ENCODE results near the gene ARL6IP1. TPM values are rescaled to one million over a fixed set of nuclear protein-coding genes. Genes with fewer than 3 reads are reported as not detected.
A peak's percentile ranks its signal among the peaks of the same experiment; 100 is the strongest.

ARL6IP1 gene
- total RNA-seq = 105 and 109 TPM in 2 replicates

DNA sequence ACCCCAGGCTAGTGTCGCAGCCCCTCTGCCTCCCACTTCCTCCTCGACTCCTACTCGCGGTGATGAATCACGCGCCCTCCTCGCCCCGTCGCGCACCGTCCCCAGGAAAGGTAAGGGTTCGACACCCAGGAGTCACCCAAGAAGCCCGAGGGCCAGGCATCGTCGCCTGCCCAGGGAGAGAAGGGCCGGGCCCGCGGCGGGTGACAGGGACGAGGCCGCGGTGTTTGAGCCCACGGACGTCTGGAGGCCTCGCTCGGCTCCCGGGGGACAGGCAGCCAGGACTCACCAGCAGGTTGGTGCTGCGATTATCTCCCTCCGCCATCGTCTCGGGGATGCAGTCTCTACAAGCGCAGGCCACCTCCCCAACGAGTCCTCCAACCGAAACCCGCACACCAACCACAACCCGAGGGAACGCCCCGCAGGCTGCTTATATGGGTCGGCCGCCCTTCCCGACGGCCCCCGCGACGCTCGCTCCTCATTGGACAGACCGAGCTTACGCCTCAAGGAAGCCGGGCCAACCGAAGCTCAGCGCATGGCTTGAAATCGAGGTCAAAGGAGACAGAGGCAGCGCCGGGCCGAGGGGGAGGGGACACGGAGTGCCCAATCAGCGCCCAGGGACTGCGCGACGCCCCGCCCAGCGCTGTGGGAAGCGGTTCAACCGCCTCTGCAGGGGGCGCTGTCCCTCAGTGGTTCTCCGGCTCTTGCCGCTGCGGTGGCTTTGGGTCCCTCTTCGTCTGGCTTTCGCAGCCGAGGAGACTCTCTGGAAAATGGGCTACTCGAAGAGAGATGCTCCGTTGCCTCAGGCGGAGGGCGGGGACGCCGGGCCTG lies at the start of gene ARL6IP1:
Gene ARL6IP1 (minus strand): TSS at position 405 of the 828 bp plus-strand sequence. CDS start 83 bp downstream, at position 322.
- H3K9me3 Mint-ChIP-seq = no peaks in the 10 kb centered on the region
- peaks cover 37% of the 10 kb centered on the region for H3K36me3 Mint-ChIP-seq (ENCODE audit: low read depth)
- intact Hi-C loops (cut with micrococcal nuclease) = loop anchor here (1.0 to 5.0 kb wide), 7 partner anchors 11 to 754 kb away; partner anchors contain the start of genes COQ7, RPS15A, SMG1 and VPS35L
- peak; percentile 98 for DNase-seq (ENCODE audit: low spot score)
- H3K4me1 Mint-ChIP-seq (ENCODE audit: low read depth) = peaks cover 71% of the 10 kb centered on the region
- peak within 1 kb of the TSS; percentile 97 for H3K27ac Mint-ChIP-seq
- peak within 1 kb of the TSS; percentile 95 for H3K4me3 Mint-ChIP-seq
- no peaks in the 10 kb centered on the region for H3K27me3 Mint-ChIP-seq (ENCODE audit: insufficient read depth)

- intact Hi-C loops (cut with micrococcal nuclease) = no loop called here
- Mint-ChIP-seq H3K9me3 (no peaks in the 10 kb centered on the region), H3K27ac (no peak overlapping the region), H3K36me3 (ENCODE audit: low read depth) (peaks cover 55% of the 10 kb centered on the region), H3K4me3 (no peak overlapping the region), H3K27me3 (ENCODE audit: insufficient read depth) (no peaks in the 10 kb centered on the region), H3K4me1 (ENCODE audit: low read depth) (peaks cover 6% of the 10 kb centered on the region)
- DNase-seq (ENCODE audit: low spot score) = no peak
Observed at GRCh38 chr16:18846416-18846815, 45.1 kb upstream of the ARL6IP1 start.

DNA sequence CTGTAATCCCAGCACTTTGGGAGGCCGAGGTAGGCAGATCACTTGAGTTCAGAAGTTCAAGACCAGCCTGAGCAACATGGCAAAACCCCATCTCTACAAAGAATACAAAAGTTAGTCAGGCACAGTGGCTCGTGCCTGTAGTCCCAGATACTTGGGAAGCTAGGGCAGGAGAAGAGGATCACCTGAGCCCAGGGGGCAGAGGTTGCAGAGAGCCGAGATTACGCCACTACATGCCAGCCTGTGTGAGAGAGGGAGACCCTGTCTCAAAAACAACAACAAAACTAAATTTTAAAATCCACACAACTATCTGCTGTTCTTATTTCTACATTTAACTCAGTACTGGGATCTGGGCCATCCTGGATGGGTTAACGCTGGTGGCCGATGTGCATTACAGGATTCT lies 41.2 kb upstream of the ARL6IP1 start:
- Mint-ChIP-seq H3K27ac (no peak overlapping the region), H3K27me3 (ENCODE audit: insufficient read depth) (no peaks in the 10 kb centered on the region), H3K4me1 (ENCODE audit: low read depth) (peaks cover 14% of the 10 kb centered on the region), H3K9me3 (no peaks in the 10 kb centered on the region), H3K36me3 (ENCODE audit: low read depth) (peaks cover 68% of the 10 kb centered on the region), H3K4me3 (no peak overlapping the region)
- intact Hi-C loops (cut with micrococcal nuclease) = no loop called here
- no peak for DNase-seq (ENCODE audit: low spot score)

DNA sequence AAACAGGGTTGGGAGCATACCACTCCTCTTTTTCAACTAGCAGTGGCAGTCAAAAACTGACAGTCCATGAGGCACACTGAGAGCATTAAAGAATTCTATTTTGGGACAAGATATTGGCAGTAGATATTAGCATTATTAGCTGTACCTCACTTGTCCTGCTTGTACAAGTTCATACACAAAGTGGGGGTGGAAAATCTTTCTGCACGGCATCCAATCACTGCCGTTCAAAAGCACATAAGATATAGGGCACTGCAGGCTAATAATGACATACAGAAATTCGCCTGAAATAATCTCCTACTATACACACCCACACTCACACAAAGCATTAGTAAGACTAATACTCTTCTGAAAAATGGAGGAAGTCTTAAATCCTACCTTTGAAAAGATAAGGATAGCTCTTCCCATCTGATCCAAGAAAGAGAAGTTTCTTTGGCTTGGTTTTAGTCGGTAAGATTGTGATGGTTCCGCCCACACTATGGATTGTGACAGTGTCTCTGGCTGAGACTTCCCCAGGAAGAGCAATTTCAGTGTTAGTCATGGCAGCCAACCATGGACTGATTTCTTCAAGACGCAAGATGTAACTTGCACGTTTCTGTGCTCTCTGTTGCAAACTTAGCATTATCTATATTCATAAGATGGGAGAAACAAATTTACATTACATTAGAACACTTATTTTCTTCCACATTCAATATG lies 40.6 kb upstream of the ARL6IP1 start:
- Mint-ChIP-seq H3K4me3 (no peak overlapping the region), H3K27me3 (ENCODE audit: insufficient read depth) (no peaks in the 10 kb centered on the region), H3K4me1 (ENCODE audit: low read depth) (peaks cover 19% of the 10 kb centered on the region), H3K9me3 (no peaks in the 10 kb centered on the region), H3K27ac (no peak overlapping the region), H3K36me3 (ENCODE audit: low read depth) (peaks cover 68% of the 10 kb centered on the region)
- no peak for DNase-seq (ENCODE audit: low spot score)
- intact Hi-C loops (cut with micrococcal nuclease) = no loop called here

DNA sequence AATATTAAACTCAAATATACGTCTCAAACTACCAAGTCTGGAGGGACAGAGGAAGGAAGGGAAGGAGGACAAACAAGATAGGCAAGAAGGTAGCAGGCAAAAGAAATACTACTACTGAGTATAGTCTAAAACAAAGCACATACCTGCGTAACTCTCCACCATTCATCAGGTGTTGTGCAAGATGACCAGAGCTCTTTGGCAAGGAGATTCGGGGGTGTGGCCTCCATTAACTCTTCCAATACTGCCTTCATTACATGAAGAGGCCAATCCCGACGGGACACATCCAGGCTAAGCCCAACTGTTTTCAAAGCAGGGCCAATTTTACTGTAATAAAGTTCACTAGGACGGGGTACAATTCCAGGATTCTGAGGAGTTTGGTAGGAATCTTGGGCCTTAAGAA lies 38.2 kb upstream of the ARL6IP1 start:
- Mint-ChIP-seq H3K27me3 (ENCODE audit: insufficient read depth) (no peaks in the 10 kb centered on the region), H3K4me3 (no peak overlapping the region), H3K36me3 (ENCODE audit: low read depth) (peaks cover 61% of the 10 kb centered on the region), H3K4me1 (ENCODE audit: low read depth) (peaks cover 26% of the 10 kb centered on the region), H3K9me3 (no peaks in the 10 kb centered on the region), H3K27ac (peak overlapping the region; percentile 40)
- intact Hi-C loops (cut with micrococcal nuclease) = no loop called here
- DNase-seq (ENCODE audit: low spot score) = no peak

- H3K4me3 Mint-ChIP-seq = no peak overlapping the region
- no peaks in the 10 kb centered on the region for H3K9me3 Mint-ChIP-seq
- no peak for DNase-seq (ENCODE audit: low spot score)
- intact Hi-C loops (cut with micrococcal nuclease) = loop anchor here (1.0 to 2.0 kb wide), 3 partner anchors 16 to 46 kb away; partner anchors contain the start of genes ARL6IP1 and RPS15A
- H3K27ac Mint-ChIP-seq = peak overlapping the region; percentile 91
- no peaks in the 10 kb centered on the region for H3K27me3 Mint-ChIP-seq (ENCODE audit: insufficient read depth)
- H3K4me1 Mint-ChIP-seq (ENCODE audit: low read depth) = peaks cover 19% of the 10 kb centered on the region
- H3K36me3 Mint-ChIP-seq (ENCODE audit: low read depth) = peaks cover 53% of the 10 kb centered on the region
Observed at GRCh38 chr16:18836702-18837101, 35.4 kb upstream of the ARL6IP1 start.

- no peak for DNase-seq (ENCODE audit: low spot score)
- Mint-ChIP-seq H3K36me3 (ENCODE audit: low read depth) (peaks cover 50% of the 10 kb centered on the region), H3K27ac (no peak overlapping the region), H3K4me1 (ENCODE audit: low read depth) (peaks cover 19% of the 10 kb centered on the region), H3K4me3 (no peak overlapping the region), H3K9me3 (no peaks in the 10 kb centered on the region), H3K27me3 (ENCODE audit: insufficient read depth) (no peaks in the 10 kb centered on the region)
- intact Hi-C loops (cut with micrococcal nuclease) = no loop called here
Observed at GRCh38 chr16:18834864-18835263, 33.5 kb upstream of the ARL6IP1 start.

DNA sequence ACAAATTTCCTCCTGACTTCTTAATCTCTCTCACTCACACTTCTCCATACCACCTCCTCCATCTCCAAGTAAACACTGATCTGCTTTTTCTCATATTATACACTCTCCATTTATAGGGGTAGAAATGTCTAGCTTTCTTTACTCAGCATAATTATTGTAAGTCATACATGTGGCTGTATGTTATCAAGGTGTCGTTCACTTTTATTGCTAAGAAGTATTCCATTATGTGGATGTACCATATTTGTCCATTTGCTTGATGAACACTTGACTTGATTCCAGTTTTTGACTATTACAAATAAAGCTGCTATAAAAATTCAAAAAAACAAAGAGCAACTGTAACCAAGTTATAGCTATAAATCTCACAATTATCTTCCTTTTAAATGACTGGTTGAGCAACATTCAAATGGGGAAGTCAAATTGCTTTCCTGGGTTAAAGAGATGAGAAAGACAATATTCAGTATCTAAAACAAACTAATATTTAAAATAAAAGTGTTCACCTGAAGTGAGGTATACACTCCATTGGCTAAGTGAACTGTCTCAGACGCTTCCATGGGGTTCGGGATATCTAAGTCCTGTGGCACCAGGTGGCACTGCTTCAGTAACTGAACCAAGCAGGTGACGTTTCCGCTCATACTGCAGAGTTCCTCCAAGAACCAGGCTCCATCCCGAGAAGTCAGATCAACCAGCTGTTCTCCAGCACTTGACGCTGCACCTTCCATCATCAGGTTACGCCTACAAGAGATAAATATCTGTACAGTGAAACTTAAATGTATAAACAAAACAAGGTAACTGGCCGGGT lies 32.6 kb upstream of the ARL6IP1 start:
- peaks cover 51% of the 10 kb centered on the region for H3K36me3 Mint-ChIP-seq (ENCODE audit: low read depth)
- H3K4me1 Mint-ChIP-seq (ENCODE audit: low read depth) = peaks cover 19% of the 10 kb centered on the region
- intact Hi-C loops (cut with micrococcal nuclease) = no loop called here
- no peak overlapping the region for H3K4me3 Mint-ChIP-seq
- DNase-seq (ENCODE audit: low spot score) = no peak
- H3K27me3 Mint-ChIP-seq (ENCODE audit: insufficient read depth) = no peaks in the 10 kb centered on the region
- no peak overlapping the region for H3K27ac Mint-ChIP-seq
- no peaks in the 10 kb centered on the region for H3K9me3 Mint-ChIP-seq

DNA sequence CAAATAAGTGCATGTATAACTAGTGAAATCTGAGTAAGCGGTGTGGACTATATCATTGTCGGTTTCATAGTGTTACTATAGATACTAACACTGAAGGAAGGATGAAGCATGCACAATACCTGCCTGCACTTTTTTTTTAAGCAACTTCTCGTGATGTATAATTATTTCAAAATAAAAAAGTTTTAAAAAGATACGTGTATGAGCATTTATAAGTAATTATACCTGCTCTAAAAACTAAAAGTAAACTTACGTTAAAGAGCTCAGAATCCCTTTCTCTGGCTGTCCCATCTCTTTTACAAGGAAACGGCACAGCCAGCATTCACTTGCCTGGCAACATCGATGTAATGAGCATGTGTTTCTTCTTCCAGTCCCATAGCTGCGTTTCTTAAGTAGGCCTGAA lies 31.3 kb upstream of the ARL6IP1 start:
- H3K27ac Mint-ChIP-seq = no peak overlapping the region
- H3K9me3 Mint-ChIP-seq = no peaks in the 10 kb centered on the region
- intact Hi-C loops (cut with micrococcal nuclease) = no loop called here
- no peaks in the 10 kb centered on the region for H3K27me3 Mint-ChIP-seq (ENCODE audit: insufficient read depth)
- peaks cover 53% of the 10 kb centered on the region for H3K36me3 Mint-ChIP-seq (ENCODE audit: low read depth)
- peaks cover 18% of the 10 kb centered on the region for H3K4me1 Mint-ChIP-seq (ENCODE audit: low read depth)
- no peak for DNase-seq (ENCODE audit: low spot score)
- H3K4me3 Mint-ChIP-seq = no peak overlapping the region

DNA sequence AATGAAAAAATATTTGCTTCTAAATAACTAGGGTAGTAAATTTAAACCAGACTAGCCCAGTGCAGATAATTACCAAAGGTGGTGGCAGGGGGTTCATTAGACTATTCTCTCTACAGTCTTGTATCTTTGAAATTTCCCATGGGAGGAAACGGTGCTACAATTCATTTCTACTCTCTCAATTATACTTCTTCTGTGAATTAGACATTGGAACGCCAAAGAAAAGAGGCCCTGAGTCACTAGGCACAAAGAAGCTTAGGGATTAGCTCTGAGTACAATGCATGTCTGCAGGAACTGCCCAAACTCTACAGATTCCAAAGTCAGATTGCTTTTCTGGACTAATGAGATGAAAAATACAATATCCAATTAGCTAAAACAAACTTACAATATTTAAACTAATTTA lies 30.7 kb upstream of the ARL6IP1 start:
- Mint-ChIP-seq H3K9me3 (no peaks in the 10 kb centered on the region), H3K27me3 (ENCODE audit: insufficient read depth) (no peaks in the 10 kb centered on the region), H3K27ac (no peak overlapping the region), H3K4me1 (ENCODE audit: low read depth) (peaks cover 12% of the 10 kb centered on the region), H3K4me3 (no peak overlapping the region), H3K36me3 (ENCODE audit: low read depth) (peaks cover 51% of the 10 kb centered on the region)
- no peak for DNase-seq (ENCODE audit: low spot score)
- intact Hi-C loops (cut with micrococcal nuclease) = no loop called here

- intact Hi-C loops (cut with micrococcal nuclease) = no loop called here
- no peaks in the 10 kb centered on the region for H3K9me3 Mint-ChIP-seq
- no peak overlapping the region for H3K27ac Mint-ChIP-seq
- peaks cover 38% of the 10 kb centered on the region for H3K36me3 Mint-ChIP-seq (ENCODE audit: low read depth)
- peaks cover 6% of the 10 kb centered on the region for H3K4me1 Mint-ChIP-seq (ENCODE audit: low read depth)
- no peaks in the 10 kb centered on the region for H3K27me3 Mint-ChIP-seq (ENCODE audit: insufficient read depth)
- DNase-seq (ENCODE audit: low spot score) = no peak
- H3K4me3 Mint-ChIP-seq = no peak overlapping the region
Observed at GRCh38 chr16:18829251-18829650, 27.9 kb upstream of the ARL6IP1 start.

DNA sequence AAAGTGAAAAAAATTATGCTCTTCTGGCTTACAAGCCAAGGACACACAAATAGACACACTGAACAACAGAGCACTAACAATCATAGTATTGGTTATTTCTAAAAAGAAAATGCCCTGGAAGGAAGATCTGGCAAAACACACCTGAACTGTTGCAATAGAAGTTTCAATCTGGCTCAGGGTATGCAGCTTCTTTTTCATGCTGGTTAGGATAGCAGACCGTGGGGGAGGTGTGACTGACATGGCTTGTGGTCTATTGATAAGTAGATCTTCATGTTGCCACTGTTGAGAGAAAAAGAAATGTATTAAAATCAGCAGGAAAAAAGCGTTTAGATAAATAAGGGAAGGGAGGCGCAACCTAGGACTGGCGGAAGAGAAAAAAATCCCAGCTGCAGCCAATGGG lies 26.5 kb upstream of the ARL6IP1 start:
- Mint-ChIP-seq H3K27me3 (ENCODE audit: insufficient read depth) (no peaks in the 10 kb centered on the region), H3K4me3 (no peak overlapping the region), H3K4me1 (ENCODE audit: low read depth) (peaks cover 6% of the 10 kb centered on the region), H3K27ac (peak overlapping the region; percentile 21), H3K9me3 (no peaks in the 10 kb centered on the region), H3K36me3 (ENCODE audit: low read depth) (peaks cover 32% of the 10 kb centered on the region)
- DNase-seq (ENCODE audit: low spot score) = no peak
- intact Hi-C loops (cut with micrococcal nuclease) = no loop called here

Data from activated T-helper 1 cell treated with anti-CD3 and anti-CD28 coated beads, Interleukin-12 subunit alpha, Interleukin-12 subunit beta, Interleukin-2, Interleukin-4 antibody, amounts not matched to agents 30 ng/mL and 10 ng/mL and 1 ng/mL, durations not matched to agents 14 hours and 24 hours and 36 hours (primary cell).